T-helper 1 cell (primary cell): ENCODE results near the gene CMTM1.
A peak's percentile ranks its signal among the peaks of the same experiment; 100 is the strongest.
"Not testable (repeated sequence)": the region's sequence is repeated elsewhere in the genome, so short reads cannot be mapped to it uniquely, and the experiment has no call there.

ENCODE experiments used
- DNase-seq, 5 donors: peaks; one replicate each; pipeline ENCODE4 v3.0.0-alpha.2; 2012 to 2020

CMTM1 gene

GRCh38 chr16:66594739-66595138 is 28.5 kb downstream of the CMTM1 start:
- DNase-seq = no peak

- DNase-seq = not testable (repeated sequence)
These were observed 30.3 kb downstream of the CMTM1 start for GRCh38 chr16:66596559-66596958.

- peak in 1 of 5 donors; percentile 77 for DNase-seq
These were observed 31.0 kb downstream of the CMTM1 start for GRCh38 chr16:66596986-66597848.

GRCh38 chr16:66598111-66598510 is 31.9 kb downstream of the CMTM1 start:
- peak in 1 of 5 donors; percentile 58 for DNase-seq

- peak in 1 of 5 donors; percentile 20 for DNase-seq
These were observed 33.5 kb downstream of the CMTM1 start for GRCh38 chr16:66599726-66600125.

GRCh38 chr16:66600477-66600876 is 34.2 kb downstream of the CMTM1 start:
- no peak for DNase-seq

- no peak for DNase-seq
These were observed 35.2 kb downstream of the CMTM1 start for GRCh38 chr16:66601471-66601870.

GRCh38 chr16:66603537-66604375 is 37.5 kb downstream of the CMTM1 start:
- peak; percentile 51 to 93 (median 64) for DNase-seq

- DNase-seq = peak; percentile 45 to 74 (median 57)
These were observed 38.3 kb downstream of the CMTM1 start, which contains the start of gene CMTM3 for GRCh38 chr16:66604376-66605176. CMTM3 (plus strand) TSS chr16:66604704; CDS start chr16:66604806, 102 bp downstream.

- peak in 3 of 5 donors; percentile 23 to 27 (median 26) for DNase-seq
These were observed 39.1 kb downstream of the CMTM1 start for GRCh38 chr16:66605177-66605978.

- no peak for DNase-seq
These were observed 39.9 kb downstream of the CMTM1 start for GRCh38 chr16:66605979-66606751.

- peak; percentile 60 to 80 (median 72) for DNase-seq
These were observed 42.3 kb downstream of the CMTM1 start for GRCh38 chr16:66608241-66609138.

- DNase-seq = no peak
These were observed 42.9 kb downstream of the CMTM1 start for GRCh38 chr16:66609139-66609510.

GRCh38 chr16:66610111-66610820 is 44.0 kb downstream of the CMTM1 start:
- DNase-seq = no peak

- DNase-seq = not testable (repeated sequence)
These were observed 45.7 kb downstream of the CMTM1 start for GRCh38 chr16:66611911-66612310.

- no peak for DNase-seq
These were observed 46.2 kb downstream of the CMTM1 start for GRCh38 chr16:66612422-66612821.

- DNase-seq = no peak
These were observed 48.0 kb downstream of the CMTM1 start for GRCh38 chr16:66614161-66614802.

GRCh38 chr16:66616169-66616568 is 49.9 kb downstream of the CMTM1 start:
- no peak for DNase-seq

- DNase-seq = no peak
These were observed 50.4 kb downstream of the CMTM1 start for GRCh38 chr16:66616592-66616991.
